Measurements from ENCODE around the gene DHX8. TPM values are rescaled to one million over a fixed set of nuclear protein-coding genes. Genes with fewer than 3 reads are reported as not detected.
"Not testable (repeated sequence)": the region's sequence is repeated elsewhere in the genome, so short reads cannot be mapped to it uniquely, and the experiment has no call there.

The DHX8 gene
- polyA plus RNA-seq = 30.4 TPM

GRCh38 chr17:43483674-43484551 lies at the start of gene DHX8:
Gene DHX8 (plus strand): TSS chr17:43483975. CDS start chr17:43484038, 63 bp downstream.
- peaks cover 2% of the 10 kb centered on the region for H3K27me3 Mint-ChIP-seq
- H3K36me3 Mint-ChIP-seq = peaks cover 3% of the 10 kb centered on the region
- peaks cover 21 to 24% (median 23%) of the 10 kb centered on the region in 3 donors for H3K4me1 Mint-ChIP-seq
- peak within 1 kb of the TSS; percentile 94 to 100 (median 100) for H3K4me3 Mint-ChIP-seq
- peak within 1 kb of the TSS; percentile 94 to 95 (median 94) for H3K27ac Mint-ChIP-seq
- H3K9me3 Mint-ChIP-seq = no peaks in the 10 kb centered on the region

DNA sequence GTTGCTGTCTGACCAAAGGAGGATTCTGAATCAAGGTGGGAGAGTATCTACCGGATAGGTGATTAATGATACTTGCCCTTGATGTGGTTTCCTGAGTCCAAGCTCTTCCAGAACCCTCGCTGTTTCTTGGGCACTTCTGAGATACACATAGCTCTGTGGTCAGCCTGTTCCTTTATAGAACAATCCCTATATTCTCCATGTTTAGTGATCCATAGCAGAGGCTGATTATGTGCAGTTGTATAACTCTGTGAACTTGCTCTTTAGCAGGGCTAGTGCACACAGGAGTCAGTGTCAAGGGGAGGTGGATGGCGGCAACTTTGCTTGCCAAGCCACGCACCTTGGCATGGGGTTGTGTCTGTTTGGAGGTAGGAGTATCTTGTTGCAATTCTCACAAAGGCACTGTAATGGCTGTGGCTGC lies 48.9 kb upstream of the DHX8 start:
- peaks cover 24% of the 10 kb centered on the region for H3K27me3 Mint-ChIP-seq

DNA sequence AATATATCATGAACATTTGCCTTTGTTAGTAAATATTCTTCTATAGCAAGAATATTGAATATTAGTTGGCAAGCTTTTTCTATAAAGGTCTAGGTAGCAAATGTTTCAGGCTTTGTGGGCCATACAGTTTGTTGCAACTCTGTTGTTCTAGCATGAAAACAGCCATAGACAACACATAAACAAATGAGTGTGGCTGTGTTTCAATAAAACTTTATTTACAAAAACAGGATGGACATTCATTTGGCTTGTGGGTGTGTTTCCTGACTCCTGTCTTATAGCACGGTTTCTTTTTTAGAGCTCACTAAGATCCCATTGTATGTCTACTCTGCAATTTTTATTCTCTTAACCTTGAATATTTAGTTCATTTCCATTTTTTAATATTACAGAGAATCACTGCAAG lies 46.0 kb upstream of the DHX8 start:
- Mint-ChIP-seq H3K9me3 (no peaks in the 10 kb centered on the region), H3K4me3 (no peak overlapping the region)

More for the DNA sequence above, 48.9 kb upstream of the DHX8 start:
- H3K27ac Mint-ChIP-seq = no peak overlapping the region
- H3K36me3 Mint-ChIP-seq = no peaks in the 10 kb centered on the region
- H3K9me3 Mint-ChIP-seq = no peaks in the 10 kb centered on the region
- H3K4me3 Mint-ChIP-seq = no peak overlapping the region
- H3K4me1 Mint-ChIP-seq = peaks cover 0 to 3% (median 3%) of the 10 kb centered on the region in 3 donors

GRCh38 chr17:43438626-43439025 lies 45.1 kb upstream of the DHX8 start:
- Mint-ChIP-seq H3K36me3 (peaks cover 3% of the 10 kb centered on the region), H3K4me3 (no peak overlapping the region), H3K27ac (peak overlapping the region in 1 of 3 donors; percentile 53), H3K27me3 (peaks cover 17% of the 10 kb centered on the region), H3K9me3 (no peaks in the 10 kb centered on the region), H3K4me1 (no peaks in the 10 kb centered on the region)

More for the DNA sequence above, 46.0 kb upstream of the DHX8 start:
- no peak overlapping the region for H3K27ac Mint-ChIP-seq
- H3K36me3 Mint-ChIP-seq = peaks cover 3% of the 10 kb centered on the region
- H3K4me1 Mint-ChIP-seq = no peaks in the 10 kb centered on the region
- H3K27me3 Mint-ChIP-seq = peaks cover 17% of the 10 kb centered on the region

- Mint-ChIP-seq H3K27me3 (peaks cover 17% of the 10 kb centered on the region), H3K27ac (peak overlapping the region in 1 of 3 donors; percentile 53), H3K4me3 (no peak overlapping the region), H3K36me3 (peaks cover 3% of the 10 kb centered on the region), H3K9me3 (no peaks in the 10 kb centered on the region), H3K4me1 (no peaks in the 10 kb centered on the region)
These were observed 44.7 kb upstream of the DHX8 start for GRCh38 chr17:43439041-43439440.

DNA sequence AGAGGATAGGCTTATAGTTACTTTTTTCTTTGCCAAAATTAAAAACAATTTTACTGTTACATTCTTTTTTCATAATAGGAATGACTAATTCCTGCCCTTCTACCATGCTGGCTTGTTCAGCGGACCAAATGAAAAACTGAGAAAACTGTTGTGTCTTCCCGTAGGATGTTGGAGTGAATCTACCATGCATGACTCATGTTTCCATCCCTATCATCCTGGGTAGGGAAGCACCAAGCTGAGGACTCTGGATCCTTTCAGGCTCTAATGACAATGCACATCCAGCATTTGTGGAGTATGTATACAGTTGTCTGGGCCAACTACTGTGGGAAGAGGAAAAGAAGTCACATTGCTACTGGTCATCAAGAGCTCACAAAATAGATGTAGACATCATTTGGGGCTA lies 41.1 kb upstream of the DHX8 start:
- no peak overlapping the region for H3K4me3 Mint-ChIP-seq

GRCh38 chr17:43443381-43443780 lies 40.4 kb upstream of the DHX8 start:
- Mint-ChIP-seq H3K27me3 (peaks cover 3% of the 10 kb centered on the region), H3K4me1 (no peaks in the 10 kb centered on the region), H3K9me3 (no peaks in the 10 kb centered on the region), H3K36me3 (peaks cover 3% of the 10 kb centered on the region), H3K4me3 (no peak overlapping the region), H3K27ac (no peak overlapping the region)

More for the DNA sequence above, 41.1 kb upstream of the DHX8 start:
- no peaks in the 10 kb centered on the region for H3K9me3 Mint-ChIP-seq
- H3K4me1 Mint-ChIP-seq = no peaks in the 10 kb centered on the region
- H3K27me3 Mint-ChIP-seq = peaks cover 3% of the 10 kb centered on the region
- H3K27ac Mint-ChIP-seq = no peak overlapping the region
- H3K36me3 Mint-ChIP-seq = peaks cover 3% of the 10 kb centered on the region

DNA sequence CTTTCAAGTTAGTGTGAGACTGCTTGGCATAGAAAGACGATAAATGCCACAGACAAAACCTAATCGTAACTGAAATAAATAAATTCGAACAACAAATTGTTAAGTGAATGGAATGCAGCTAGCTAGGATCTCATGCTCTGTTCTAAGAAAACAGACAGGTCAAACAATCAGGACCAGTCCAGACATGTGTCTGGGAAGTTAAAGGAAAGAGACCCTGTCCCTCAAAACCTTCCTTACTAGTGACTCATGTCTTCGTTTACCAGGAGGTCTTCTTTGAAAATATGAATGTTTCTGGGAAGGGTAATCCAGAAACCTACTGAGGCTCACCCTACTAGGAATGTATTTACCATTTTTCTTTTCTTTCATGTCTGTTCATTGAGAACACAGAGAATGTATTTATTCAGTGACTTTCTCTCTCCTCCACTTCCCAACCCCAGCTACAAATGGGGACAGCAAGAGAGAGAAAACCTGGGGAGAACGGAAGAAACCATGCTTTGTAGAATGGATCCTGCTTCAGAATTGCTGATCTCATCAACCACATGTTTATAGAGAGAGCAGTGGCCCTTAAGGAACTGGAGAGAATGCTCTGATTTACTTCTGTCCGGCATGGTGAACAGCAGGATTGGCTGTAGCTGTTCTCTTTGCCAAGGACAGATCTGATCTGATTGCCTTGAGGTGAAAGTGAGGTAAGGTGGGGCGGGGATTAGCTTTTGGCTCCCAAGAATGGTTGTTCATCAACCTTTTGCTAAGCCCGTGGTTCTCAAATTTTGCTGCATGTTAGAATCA lies 39.4 kb upstream of the DHX8 start:
- H3K4me3 Mint-ChIP-seq = no peak overlapping the region
- peaks cover 3% of the 10 kb centered on the region for H3K36me3 Mint-ChIP-seq
- no peak overlapping the region for H3K27ac Mint-ChIP-seq
- H3K4me1 Mint-ChIP-seq = no peaks in the 10 kb centered on the region
- H3K9me3 Mint-ChIP-seq = no peaks in the 10 kb centered on the region
- peaks cover 3% of the 10 kb centered on the region for H3K27me3 Mint-ChIP-seq

- H3K27me3 Mint-ChIP-seq = peaks cover 3% of the 10 kb centered on the region
- H3K27ac Mint-ChIP-seq = no peak overlapping the region
- no peaks in the 10 kb centered on the region for H3K4me1 Mint-ChIP-seq
- H3K4me3 Mint-ChIP-seq = no peak overlapping the region
- peaks cover 3% of the 10 kb centered on the region for H3K36me3 Mint-ChIP-seq
- no peaks in the 10 kb centered on the region for H3K9me3 Mint-ChIP-seq
These were observed 38.7 kb upstream of the DHX8 start for GRCh38 chr17:43445009-43445589.

GRCh38 chr17:43446773-43447172 lies 37.0 kb upstream of the DHX8 start:
- Mint-ChIP-seq H3K27ac (no peak overlapping the region), H3K4me3 (no peak overlapping the region), H3K4me1 (no peaks in the 10 kb centered on the region)

DNA sequence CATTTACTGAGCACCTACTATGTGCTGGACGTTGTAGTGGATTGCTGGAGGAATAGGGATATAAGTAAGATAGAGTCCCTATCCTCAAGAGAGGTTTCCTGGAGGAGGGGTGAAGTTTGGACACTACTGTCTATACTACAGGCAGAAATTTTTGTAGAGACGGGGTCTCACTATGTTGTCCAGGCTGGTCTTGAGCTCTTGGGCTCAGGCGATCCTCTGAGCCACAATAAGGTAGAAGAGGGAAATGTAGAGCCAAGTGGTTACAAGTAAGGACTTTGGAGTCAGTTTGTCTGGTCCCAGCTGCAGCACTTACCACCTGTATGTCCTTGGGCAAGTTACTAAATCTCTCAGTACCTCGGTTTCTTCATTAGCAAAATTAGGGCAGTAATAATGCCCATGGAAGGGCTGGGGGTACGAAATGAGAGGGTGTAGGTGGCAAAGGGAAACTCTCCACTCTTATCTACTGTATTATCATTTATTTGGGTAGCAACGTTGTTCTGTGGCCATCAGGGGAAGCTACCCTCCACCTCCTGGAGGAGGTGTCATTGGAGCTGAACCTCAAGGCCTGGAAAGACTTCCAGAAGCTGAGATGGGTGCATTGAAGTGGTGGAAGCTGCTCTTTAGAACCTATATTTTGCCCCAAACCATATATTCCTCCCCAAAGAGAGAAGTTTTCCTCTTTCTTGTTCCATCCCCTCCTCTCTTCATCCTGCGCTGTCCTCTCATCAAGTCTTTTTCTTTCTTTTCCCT lies 34.9 kb upstream of the DHX8 start:
- Mint-ChIP-seq H3K4me3 (no peak overlapping the region), H3K9me3 (no peaks in the 10 kb centered on the region), H3K36me3 (no peaks in the 10 kb centered on the region), H3K27ac (peak overlapping the region in 1 of 3 donors; percentile 35), H3K4me1 (peaks cover 0 to 1% (median 0%) of the 10 kb centered on the region in 3 donors), H3K27me3 (peaks cover 3% of the 10 kb centered on the region)

More at GRCh38 chr17:43446773-43447172, 37.0 kb upstream of the DHX8 start:
- no peaks in the 10 kb centered on the region for H3K9me3 Mint-ChIP-seq
- no peaks in the 10 kb centered on the region for H3K36me3 Mint-ChIP-seq
- peaks cover 3% of the 10 kb centered on the region for H3K27me3 Mint-ChIP-seq

DNA sequence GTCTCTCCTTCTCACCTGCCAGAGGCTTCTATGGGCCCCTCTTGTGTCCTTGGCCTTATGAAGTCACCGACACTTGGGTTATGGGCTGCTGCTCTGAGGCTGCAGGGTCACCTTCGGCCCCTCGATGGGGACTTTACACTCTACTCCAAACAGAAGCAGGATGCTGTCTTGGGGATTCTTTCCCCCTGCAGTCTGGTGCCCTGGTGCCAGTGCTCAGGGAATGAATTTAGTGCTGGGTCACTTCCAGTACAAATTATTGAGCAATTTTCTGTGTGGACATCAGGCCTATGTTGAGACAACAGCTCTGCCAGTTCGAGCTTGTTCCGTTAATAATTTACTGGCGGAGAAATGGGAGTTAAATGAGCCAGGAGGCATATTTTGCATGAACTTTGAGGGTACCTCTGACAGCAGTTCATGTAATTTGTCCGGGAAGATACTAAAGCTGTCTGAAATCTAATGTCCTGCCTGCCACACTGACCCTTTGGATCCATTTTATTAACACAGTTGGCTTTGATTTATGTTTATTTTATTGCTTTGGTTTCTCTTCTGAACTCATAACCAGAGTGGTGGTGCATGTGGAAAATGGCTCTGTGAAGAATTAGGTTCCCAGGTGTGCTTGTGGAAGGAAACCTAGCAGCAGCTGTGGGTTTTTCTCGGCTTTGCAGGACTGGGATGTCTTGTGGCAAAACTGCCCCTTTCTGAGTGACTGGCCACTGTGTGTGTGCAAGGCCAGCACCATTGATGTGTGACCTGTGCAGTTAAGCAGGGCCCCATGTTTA lies 34.1 kb upstream of the DHX8 start:
- no peaks in the 10 kb centered on the region for H3K36me3 Mint-ChIP-seq
- H3K4me1 Mint-ChIP-seq = peaks cover 0 to 1% (median 0%) of the 10 kb centered on the region in 3 donors
- H3K27ac Mint-ChIP-seq = no peak overlapping the region
- H3K27me3 Mint-ChIP-seq = peaks cover 4% of the 10 kb centered on the region
- no peaks in the 10 kb centered on the region for H3K9me3 Mint-ChIP-seq
- H3K4me3 Mint-ChIP-seq = no peak overlapping the region

DNA sequence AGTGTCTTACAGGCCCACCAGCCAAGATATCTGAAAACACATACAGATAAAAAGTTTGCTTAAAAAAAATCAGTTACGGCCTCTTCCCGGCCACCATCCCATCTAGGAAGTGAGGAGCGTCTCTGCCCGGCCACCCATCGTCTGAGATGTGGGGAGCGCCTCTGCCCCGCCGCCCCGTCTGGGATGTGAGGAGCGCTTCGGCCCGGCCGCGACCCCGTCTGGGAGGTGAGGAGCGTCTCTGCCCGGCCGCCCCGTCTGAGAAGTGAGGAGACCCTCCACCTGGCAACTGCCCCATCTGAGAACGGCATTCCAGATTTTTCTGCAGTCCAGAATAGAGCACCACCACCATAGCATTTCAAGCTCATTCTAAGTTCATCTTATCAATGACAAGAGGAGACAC lies 33.0 kb upstream of the DHX8 start:
- H3K4me3 Mint-ChIP-seq, H3K27me3 Mint-ChIP-seq, H3K27ac Mint-ChIP-seq, H3K4me1 Mint-ChIP-seq, H3K36me3 Mint-ChIP-seq, H3K9me3 Mint-ChIP-seq: not testable (repeated sequence)

DNA sequence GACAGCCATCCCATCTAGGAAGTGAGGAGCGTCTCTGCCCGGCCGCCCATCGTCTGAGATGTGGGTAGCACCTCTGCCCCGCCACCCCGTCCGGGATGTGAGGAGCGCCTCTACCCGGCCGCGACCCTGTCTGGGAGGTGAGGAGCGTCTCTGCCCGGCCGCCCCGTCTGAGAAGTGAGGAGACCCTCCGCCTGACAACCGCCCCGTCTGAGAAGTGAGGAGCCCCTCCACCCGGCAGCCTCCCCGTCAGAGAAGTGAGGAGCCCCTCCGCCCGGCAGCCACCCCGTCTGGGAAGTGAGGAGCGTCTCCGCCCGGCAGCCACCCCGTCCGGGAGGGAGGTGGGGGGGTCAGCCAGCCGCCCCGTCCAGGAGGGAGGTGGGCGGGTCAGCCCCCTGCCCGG lies 32.0 kb upstream of the DHX8 start:
- not testable (repeated sequence) for H3K36me3 Mint-ChIP-seq, H3K27me3 Mint-ChIP-seq, H3K9me3 Mint-ChIP-seq, H3K4me1 Mint-ChIP-seq, H3K27ac Mint-ChIP-seq, H3K4me3 Mint-ChIP-seq
